HG02870 (cell line): ENCODE measurements around the gene DHCR7.

Source experiments
- ATAC-seq: cut with Tn5 transposase; IDR thresholded peaks from one replicate; pipeline ENCODE4 v1.9.1; 2021; ENCODE audit warnings: mild to moderate bottlenecking, moderate library complexity; ENCODE audit not compliant: unreplicated experiment

Gene DHCR7

DNA sequence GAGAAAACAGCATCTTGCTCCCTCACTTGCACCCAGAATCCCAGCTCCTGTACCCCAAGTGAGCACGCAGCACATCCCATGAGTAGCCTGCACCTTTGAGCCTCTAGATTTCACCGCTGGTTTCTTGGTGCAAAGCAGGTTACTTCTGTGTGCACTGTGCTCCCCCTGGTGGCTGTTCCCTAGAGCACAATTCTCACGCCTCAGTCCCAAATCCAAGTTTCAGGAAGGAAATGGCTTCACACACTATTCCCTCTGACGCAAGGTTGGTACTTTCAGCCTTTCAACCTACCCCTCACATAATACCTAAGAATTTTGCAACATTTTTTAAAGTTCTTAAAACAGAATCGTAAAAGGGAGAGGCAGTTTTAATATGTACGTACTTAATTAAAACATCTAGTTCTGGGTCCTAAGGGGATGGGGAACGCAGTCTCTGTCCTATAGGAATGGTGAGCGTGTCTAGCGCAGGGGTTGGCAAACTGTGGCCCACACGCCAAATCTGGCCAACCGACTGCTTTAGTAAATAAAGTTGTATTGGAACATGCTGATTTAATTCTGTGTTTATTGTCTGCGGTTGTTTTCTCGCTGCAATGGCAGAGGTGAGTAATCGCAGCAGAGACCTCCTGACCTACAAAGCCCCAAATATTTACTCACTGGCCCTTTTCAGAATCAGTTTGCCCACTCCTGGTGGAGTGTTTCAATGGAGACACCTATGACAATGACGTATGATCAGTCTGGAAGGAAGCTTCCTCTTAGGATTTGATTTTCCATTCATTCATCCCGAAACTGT is 27.5 kb downstream of the DHCR7 start:
- no peak for ATAC-seq

DNA sequence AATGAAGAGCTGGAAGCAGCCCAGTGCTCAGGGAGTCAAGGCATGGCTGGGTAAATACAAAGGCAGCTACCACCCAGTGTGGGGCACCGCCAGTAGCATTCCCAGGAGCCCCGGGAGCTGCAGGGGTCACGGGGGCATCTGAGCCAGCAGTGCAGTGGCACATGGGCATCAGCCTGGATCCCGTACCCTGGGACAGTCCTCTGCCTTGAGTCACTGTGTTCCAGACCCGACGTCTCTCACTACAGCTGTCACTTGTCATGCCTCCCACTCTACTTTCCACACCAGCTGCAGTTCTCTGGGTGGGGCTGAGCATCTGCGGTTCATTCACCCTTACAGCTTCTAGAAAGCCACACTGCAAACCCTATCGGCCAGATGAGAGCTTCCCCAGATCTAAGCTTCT is 29.6 kb downstream of the DHCR7 start:
- peak; percentile 73 for ATAC-seq

DNA sequence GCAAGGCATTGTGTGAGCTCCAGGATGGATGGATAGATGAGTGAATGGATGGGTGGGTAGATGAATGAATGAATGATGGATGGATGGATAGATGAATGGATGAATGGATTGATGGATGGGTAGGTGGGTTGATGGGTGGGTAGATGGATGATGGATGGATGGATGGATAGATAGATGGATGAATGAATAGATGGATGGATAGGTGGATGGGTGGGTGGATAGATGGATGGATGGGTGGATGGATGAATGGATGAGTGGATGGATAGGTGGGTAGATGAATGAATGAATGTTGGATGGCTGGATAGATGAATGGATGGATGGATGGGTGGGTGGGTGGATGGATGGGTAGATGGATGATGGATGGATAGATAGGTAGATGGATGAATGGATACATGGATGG is 33.5 kb downstream of the DHCR7 start:
- ATAC-seq, result no peak

DNA sequence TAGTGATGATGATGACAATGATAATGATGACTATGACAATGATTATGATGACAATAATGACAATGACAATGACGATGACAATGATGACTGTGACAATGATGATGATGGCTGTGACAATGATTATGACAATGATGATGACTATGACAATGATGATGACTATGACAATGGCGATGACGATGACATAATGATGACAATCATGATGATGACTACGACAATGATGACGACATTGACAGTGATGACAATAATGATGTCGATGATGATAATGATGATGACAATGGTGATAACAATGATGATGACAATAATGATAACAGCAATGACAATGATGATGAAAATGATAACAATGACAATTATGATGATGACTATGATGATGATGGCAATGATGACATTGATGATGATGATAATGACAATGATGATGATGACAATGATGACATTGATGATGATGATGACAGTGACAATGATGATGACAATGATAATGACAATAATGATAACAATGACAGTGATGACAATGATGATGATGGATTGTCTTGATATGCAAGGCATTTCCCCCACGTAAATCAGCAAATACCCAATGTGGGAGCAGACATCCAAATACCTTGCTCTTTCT is 37.7 kb downstream of the DHCR7 start:
- ATAC-seq, result no peak

DNA sequence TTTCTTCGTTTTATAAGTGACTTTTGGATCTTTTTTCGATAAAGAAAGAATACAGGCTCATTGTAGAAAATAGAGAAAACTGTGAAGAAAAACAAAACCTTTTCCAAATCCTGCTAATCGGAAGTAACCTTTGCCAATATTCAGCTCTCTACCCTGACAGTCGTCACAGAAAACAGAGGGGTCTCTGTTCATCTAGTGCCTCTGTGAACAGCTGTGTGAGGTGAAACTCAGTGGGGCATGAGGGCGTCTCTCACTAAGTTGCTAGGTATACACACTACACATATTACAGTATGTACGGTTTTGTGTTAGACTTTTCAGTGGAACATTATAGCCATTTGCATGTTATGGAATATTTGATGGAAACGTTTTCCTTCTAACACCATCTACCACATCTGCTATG is 39.4 kb downstream of the DHCR7 start:
- no peak for ATAC-seq

DNA sequence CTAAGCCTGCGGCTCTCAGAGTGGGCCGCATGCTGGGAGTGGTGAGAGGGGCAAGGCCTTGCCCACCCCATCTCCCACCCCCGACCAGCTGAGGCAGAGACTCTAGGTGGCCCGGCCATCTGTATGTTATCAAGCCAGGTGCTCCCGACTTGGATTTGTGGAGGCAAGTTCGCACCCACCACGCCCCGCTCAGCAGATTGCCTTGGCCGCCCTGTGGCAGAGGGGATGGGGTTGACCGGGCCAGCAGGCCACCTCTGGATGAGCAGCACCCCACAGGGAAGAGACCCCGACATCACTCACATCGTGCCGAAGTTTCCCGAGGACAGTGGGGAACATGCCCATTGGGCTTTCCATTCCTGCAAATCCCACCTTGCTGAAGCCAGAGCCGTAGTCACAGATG is 40.8 kb downstream of the DHCR7 start:
- ATAC-seq, result no peak

DNA sequence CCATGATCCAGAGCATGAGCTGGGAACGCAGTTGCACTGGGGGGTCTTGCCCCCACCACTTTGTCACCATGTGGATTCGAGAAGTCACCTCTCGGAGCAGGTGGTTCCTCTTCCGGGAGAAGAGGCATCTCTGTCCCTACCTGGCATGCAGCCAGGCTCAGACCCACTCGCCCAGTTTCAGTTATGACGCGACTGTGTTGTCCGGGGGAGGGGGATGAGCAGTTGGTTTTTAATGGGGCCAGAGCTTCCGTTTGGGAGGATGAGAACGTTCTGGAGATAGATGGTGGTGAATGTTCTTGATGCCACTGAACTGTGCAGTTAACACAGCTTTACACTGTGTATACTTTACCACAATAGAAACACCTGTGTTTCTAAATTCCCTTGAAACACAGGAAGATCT is 41.5 kb downstream of the DHCR7 start:
- no peak for ATAC-seq

DNA sequence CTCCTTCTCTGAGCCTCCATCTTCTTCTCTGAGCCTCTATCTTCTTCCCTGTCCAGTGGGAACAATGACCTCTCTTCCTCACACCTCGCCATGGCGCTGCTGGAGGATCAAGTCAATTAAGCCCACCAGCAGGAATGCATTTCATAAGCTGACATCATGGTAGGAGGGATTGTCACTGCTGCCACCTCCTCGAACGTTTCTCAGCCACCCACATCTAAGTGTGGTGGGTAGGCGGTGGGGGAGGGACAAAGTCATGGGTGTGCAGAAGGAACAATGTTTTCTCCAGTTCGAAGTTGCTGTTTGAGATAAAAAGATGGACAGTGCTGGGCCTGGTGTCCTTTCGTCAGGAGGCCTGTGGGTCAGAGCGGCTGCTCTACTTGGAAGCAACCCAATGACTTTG is 44.0 kb downstream of the DHCR7 start:
- ATAC-seq, result no peak

DNA sequence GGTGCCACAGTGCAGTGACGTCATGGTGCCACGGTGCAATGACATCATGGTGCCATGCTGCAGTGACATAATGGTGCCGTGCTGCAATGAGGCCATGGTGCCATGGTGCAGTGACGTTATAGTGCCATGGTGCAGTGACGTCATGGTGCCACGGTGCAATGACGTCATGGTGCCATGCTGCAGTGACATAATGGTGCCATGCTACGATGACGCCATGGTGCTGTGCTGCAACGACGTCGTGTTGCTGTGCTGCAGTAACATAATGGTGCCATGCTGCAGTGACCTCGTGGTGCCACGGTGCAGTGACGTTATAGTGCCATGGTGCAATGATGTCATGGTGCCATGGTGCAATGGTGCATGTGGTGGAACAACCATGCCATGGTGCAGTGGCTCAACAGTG is 45.3 kb downstream of the DHCR7 start:
- no peak for ATAC-seq

- no peak for ATAC-seq
These were observed 48.0 kb downstream of the DHCR7 start for GRCh38 chr11:71400216-71400615.

DNA sequence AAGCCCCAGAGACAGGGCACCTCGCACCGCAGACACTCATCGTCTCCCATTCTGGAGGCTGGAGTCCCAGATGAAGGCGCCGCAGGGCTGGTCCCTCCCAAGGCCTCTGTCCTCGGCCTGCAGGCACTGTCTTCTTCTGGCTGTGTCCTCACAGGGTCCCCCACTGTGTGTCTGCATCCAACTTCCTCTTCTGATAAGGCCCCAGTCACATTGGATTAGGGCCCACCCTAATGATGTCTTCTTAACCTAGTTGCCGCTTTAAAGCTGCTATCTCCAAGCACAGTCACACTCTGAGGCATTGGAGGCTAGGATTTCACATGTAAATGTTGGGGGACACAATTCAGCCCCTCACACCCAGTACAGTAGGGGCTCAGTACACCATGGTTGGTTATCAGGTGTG is 48.9 kb downstream of the DHCR7 start:
- ATAC-seq, result no peak

DNA sequence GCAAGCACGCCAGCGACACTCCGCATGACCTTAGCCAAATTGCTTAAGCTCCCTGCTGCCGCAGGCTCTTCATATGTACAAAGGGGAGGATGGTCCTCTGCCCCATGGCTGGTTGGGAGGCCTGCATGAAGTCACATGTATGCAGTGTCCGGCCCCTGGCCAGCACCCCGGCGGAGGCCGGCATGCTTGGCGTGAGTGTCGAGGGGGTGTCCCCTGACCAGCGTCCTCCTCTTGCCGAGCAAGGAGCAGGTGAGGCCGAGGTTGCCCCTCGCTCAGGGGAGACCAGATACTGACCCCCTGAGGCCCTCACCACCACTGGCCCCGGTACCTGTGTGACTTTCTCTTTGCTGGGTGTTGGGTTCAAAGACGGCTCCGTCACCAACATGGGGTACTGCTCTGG is 50.2 kb downstream of the DHCR7 start:
- no peak for ATAC-seq

GRCh38 chr11:71397331-71397860 is 50.8 kb downstream of the DHCR7 start:
- no peak for ATAC-seq

GRCh38 chr11:71396548-71397123 is 51.6 kb downstream of the DHCR7 start:
- ATAC-seq, result no peak

DNA sequence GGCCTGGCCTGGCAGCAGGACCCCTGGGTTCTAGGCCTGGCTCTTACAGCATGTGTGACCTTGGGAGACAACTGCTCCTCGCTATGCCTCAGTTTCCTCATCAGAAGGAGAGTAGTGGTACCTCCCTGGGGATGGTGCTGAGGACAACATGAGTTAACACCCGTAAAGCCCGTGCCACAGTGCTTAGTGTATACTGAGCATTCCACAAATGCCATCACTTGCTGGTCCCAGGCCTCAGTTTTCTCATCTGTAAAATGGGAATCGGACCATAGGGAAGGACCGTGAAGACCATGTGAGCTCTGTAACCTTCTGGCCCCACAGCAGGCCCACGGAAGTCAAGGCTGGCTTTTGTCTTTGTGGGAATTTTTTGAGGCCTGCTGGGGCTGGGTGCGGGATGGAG is 52.4 kb downstream of the DHCR7 start:
- ATAC-seq, result no peak

GRCh38 chr11:71395263-71395560 is 53.0 kb downstream of the DHCR7 start:
- ATAC-seq, result no peak

DNA sequence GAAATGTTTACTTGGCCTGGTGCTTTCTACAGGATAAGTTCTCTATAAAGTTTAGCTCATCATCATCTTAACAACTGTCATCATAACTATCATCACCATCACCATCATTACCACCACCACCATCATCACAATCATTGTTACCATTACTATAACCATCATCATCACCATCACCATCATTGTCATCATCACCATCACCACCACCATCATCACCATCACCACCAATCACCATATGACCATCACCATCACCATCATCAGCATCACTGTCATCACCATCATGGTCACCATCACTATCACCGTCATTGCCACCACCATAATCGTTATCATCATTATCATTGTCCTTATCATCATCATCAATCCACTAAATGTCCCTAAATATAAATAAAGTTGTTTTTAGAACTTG is 54.9 kb downstream of the DHCR7 start:
- no peak for ATAC-seq

DNA sequence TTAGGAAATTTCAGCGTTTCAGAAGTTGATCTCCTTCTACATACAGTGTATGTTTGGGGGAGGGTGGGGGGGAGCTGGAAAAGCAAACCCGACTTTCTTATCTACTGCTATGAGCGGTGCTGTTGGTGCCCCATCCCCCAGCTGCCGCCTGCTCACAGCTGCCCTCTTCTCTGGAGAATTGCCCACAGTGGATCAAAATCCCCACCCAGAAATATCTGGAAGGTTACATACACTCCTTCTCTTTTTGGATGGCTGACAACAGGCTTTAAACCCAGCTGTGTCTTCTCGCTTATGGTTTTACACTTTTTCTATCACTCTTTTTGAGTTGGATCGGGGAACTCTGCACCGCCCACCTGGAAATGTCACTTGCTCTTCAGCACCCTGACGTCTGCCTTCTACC is 56.4 kb downstream of the DHCR7 start:
- no peak for ATAC-seq

DNA sequence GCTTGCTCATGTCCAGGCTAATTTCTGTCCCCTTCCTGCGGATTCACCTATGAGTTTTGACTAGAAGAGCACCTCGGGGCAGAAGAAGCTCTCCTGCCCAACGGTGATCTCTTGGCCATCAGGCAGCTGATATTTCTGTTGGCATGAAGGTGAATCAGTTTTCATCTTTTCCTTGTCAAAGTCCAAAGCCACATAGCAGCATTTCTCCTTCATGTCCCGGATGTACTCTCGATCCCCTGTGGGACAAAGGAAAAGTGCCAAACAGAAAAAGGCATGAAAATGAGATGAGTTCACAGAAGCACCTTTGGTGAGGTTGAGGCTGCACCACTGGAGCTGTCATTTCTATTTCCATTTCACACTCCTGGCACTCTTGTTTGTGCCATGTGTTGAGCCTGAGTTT is 56.8 kb downstream of the DHCR7 start:
- ATAC-seq, result no peak

- ATAC-seq, result no peak
These were observed 59.5 kb downstream of the DHCR7 start for GRCh38 chr11:71388637-71389235.

DNA sequence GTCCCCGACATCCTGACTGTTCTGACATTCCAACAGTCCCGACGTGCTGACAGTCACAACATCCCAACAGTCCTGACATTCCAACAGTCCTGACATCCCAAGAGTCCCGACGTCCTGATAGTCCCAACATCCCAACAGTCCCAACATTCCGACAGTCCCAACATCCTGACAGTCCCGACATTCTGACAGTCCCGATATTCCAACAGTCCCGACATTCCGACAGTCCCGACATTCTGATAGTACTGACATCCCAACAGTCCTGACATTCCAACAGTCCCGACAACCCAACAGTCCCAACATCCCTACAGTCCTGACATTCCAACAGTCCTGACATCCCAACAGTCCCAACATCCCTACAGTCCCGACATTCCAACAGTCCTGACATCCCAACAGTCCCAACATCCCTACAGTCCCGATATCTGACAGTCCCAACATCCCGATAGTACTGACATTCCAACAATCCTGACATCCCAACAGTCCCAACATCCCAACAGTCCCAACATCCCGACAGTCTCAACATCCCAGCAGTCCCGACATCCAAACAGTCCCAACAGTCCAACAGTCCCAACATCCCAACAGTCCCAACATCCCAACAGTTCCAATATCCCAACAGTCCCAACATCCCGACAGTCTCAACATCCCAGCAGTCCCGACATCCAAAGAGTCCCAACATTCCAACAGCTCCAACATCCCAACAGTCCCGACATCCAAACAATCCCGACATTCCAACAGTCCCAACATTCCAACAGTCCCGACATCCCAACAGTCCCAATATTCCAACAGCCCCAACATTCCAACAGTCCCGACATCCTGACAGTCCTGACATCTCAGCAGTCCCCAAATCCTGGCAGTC is 60.2 kb downstream of the DHCR7 start:
- no peak for ATAC-seq
